WI38 (cell line): ENCODE data around the gene RASSF9.

Experiments used
- H3K4me3 ChIP-seq: 2 replicates; pipeline ENCODE4 v1.5.1; 2011; ENCODE audit warnings: low read depth, mild to moderate bottlenecking, control low read depth, low read length
- TF ChIP-seq, protein P1 (sequence below): IDR thresholded peaks from 2 replicates; pipeline ENCODE4 v1.5.1; 2012; ENCODE audit warnings: low read depth, mild to moderate bottlenecking, control low read depth, low read length

RASSF9 gene

DNA sequence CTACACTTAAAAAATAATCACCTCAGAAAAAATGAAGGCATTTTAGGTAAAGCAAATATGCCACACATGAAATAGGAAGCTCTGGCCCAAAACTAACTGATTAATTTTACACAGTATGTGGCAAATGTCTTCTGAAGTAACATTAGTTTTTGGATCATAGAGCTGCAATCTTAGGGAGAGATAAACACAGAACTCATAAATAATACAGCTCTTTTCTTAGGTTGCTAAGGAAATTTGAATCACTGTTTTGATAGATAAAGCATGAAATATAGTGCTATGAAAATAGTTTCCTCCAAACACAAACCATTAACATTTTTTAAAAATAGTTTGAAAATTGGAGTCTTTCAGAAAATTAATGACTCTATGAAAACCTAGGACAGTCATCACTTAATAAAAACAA, 15.0 kb downstream of the RASSF9 start:
- TF ChIP-seq, protein P1, sequence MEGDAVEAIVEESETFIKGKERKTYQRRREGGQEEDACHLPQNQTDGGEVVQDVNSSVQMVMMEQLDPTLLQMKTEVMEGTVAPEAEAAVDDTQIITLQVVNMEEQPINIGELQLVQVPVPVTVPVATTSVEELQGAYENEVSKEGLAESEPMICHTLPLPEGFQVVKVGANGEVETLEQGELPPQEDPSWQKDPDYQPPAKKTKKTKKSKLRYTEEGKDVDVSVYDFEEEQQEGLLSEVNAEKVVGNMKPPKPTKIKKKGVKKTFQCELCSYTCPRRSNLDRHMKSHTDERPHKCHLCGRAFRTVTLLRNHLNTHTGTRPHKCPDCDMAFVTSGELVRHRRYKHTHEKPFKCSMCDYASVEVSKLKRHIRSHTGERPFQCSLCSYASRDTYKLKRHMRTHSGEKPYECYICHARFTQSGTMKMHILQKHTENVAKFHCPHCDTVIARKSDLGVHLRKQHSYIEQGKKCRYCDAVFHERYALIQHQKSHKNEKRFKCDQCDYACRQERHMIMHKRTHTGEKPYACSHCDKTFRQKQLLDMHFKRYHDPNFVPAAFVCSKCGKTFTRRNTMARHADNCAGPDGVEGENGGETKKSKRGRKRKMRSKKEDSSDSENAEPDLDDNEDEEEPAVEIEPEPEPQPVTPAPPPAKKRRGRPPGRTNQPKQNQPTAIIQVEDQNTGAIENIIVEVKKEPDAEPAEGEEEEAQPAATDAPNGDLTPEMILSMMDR = no peak
- H3K4me3 ChIP-seq = no peak overlapping the region

DNA sequence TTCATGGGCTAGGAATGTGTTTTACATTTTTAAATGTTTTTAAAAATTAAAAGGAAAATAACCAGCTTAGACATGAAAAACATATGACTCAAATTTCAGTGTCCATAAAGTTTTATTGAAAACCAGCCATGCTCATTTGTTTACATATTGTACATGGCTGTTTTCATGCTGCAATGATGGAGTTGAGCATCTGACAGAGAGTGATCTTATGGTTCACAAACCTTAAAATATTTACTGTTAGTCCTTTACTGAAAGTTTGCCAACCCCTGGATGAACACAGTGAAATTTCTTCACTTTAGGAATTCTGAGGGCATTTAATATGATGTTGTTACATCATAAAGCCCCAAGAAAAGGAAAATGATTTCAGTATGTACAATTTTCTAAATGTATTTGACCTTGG, 16.1 kb downstream of the RASSF9 start:
- no peak overlapping the region for H3K4me3 ChIP-seq
- TF ChIP-seq, protein P1 = no peak

DNA sequence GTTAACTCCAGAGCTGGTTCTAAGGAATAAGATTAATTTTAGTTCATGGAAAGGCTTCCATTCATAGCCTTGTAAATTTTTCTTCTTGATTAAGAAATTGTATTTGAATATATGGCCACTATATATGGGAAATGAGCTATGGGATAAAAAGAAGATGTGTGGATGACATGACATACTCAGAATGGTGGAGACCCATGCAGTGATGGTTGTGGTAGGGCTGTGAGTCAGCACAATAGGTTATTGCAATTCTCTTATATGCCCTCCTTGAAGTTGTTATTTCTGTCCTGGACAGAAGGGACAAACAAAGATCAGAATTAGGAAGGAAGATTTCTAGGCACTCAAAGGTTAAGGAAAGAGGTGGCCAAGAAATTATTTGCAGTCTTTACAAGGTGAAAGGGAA, 21.5 kb downstream of the RASSF9 start:
- TF ChIP-seq, protein P1 = no peak
- no peak overlapping the region for H3K4me3 ChIP-seq

DNA sequence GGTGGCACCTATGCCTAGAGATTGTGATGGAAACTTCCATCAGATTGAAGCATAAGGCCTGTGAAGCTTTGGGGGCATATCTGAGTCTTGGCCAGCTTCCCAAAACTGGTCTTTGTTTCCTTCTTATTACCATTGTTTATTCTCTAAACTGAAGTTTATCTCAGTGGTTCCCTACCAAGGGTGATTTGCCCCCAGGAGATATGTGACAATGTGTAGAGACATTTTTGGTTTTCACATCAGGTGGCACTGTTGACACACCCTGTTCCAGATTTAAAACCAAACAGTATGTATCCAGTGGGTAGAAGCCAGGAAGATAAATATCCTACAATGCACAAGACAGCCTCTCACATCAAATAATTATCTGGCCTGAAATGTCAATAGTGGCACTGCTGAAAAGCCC, 22.1 kb downstream of the RASSF9 start:
- TF ChIP-seq, protein P1 = no peak
- no peak overlapping the region for H3K4me3 ChIP-seq

DNA sequence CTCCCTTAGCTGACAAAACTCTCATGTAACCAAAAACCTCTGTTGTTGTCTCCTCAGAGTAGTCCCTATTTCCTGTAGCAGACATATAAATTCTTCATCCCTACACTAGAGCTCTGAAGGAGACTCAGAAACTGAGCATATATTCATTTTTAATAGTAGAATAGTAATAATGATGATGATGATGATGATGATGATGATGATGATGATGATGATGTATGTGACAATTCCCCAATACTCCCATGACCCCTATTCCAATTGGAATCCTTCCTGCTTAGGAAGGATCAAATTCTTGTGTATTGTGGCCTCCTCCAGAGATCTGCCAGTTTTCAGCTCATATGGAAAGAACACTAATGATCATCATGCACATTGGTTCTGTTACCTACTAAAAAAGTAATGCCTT, 26.7 kb downstream of the RASSF9 start:
- TF ChIP-seq, protein P1 = no peak
- H3K4me3 ChIP-seq = no peak overlapping the region

DNA sequence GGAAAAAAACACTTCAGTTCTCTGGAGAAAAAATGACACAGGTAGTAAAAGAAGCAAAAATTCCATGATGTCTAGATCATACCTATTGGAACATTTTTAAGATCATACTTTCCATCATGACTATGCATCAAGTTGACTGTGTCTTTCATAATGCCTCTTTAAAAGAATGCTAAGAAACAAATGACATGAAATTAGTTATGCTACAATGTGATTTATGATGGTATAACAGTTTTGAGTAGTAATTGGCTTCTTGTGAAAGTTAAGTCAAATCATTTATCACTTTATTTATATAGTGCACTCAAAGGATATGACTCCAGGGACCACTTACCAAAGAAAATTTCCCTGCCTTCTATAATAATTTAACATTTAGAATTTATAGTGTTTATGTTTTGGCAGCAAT, 28.5 kb downstream of the RASSF9 start:
- TF ChIP-seq, protein P1 = no peak
- no peak overlapping the region for H3K4me3 ChIP-seq

DNA sequence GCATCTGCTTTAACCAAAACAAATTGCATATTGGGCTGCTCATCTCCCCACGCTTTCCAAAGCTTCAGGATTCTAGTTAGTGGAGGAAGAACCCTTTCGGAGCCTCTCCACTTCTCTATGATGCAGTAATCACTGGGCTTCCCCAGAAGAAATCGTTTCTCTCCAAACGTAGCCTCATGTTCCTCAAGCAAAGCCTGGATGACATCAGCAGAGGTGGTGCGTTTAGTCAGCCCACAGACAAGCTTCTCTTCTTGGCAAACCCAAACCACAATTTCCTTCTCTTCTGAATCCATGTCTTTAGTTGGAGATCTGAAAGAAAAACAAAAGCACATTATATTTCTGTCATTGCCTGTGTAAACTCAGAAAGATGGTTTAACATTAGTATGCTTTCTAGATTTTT, 30.6 kb downstream of the RASSF9 start:
- TF ChIP-seq, protein P1 = no peak
- no peak overlapping the region for H3K4me3 ChIP-seq
